Loucy (cell line): Measurements from ENCODE around the gene CYP2J2.

ENCODE experiments used
- H2AFZ ChIP-seq: fragments of 200-600 bp; sonication (generic); 2 replicates; pipeline ENCODE4 v1.6.0; 2016; ENCODE audit warnings: antibody characterized with exemption, mild to moderate bottlenecking, low read length, moderate library complexity
- H3F3A ChIP-seq: fragments of 200-600 bp; 2 replicates; pipeline ENCODE4 v1.6.0; 2016; ENCODE audit warnings: antibody characterized with exemption, low read depth, mild to moderate bottlenecking
- H3K27me3 ChIP-seq: fragments of 200-600 bp; sonication (generic); 2 replicates; pipeline ENCODE4 v1.6.1; 2014; ENCODE audit warnings: low read length, mild to moderate bottlenecking; ENCODE audit not compliant: insufficient read depth, poor library complexity, severe bottlenecking
- H3K36me3 ChIP-seq: fragments of 200-600 bp; sonication (generic); 2 replicates; pipeline ENCODE4 v1.6.1; 2016; ENCODE audit warnings: low read length; ENCODE audit not compliant: insufficient read depth
- H3K4me1 ChIP-seq: fragments of 200-600 bp; sonication (generic); 2 replicates; pipeline ENCODE4 v1.5.1; 2014; ENCODE audit warnings: low read length, mild to moderate bottlenecking; ENCODE audit not compliant: insufficient read depth, poor library complexity, severe bottlenecking
- H3K4me2 ChIP-seq: fragments of 200-600 bp; sonication (generic); 2 replicates; pipeline ENCODE4 v1.6.0; 2014; ENCODE audit warnings: antibody characterized with exemption, low read length, low read depth, mild to moderate bottlenecking; ENCODE audit not compliant: poor library complexity, severe bottlenecking
- H3K4me3 ChIP-seq: fragments of 200-600 bp; sonication (generic); 2 replicates; pipeline ENCODE4 v1.5.1; 2014; ENCODE audit warnings: low read length, mild to moderate bottlenecking, mixed read lengths; ENCODE audit not compliant: poor library complexity, severe bottlenecking
- H3K79me2 ChIP-seq: fragments of 200-600 bp; sonication (generic); 2 replicates; pipeline ENCODE4 v1.6.1; 2014; ENCODE audit warnings: low read length; ENCODE audit not compliant: insufficient read depth
- H3K9ac ChIP-seq: fragments of 200-600 bp; sonication (generic); 2 replicates; pipeline ENCODE4 v1.6.0; 2014; ENCODE audit warnings: mild to moderate bottlenecking, low read depth, low read length, moderate library complexity; ENCODE audit not compliant: poor library complexity, severe bottlenecking
- H3K9me2 ChIP-seq: fragments of 200-600 bp; sonication (generic); replicated peaks from 2 replicates; pipeline ENCODE4 v1.6.1; 2016; ENCODE audit warnings: low read depth, low read length, mixed read lengths
- H3K9me3 ChIP-seq: fragments of 200-600 bp; sonication (generic); 2 replicates; pipeline ENCODE4 v1.6.1; 2014; ENCODE audit warnings: mild to moderate bottlenecking, antibody characterized with exemption, low read length, low read depth; ENCODE audit not compliant: insufficient read depth
- H4K20me1 ChIP-seq: fragments of 200-600 bp; sonication (generic); 2 replicates; pipeline ENCODE4 v1.6.0; 2014; ENCODE audit warnings: antibody characterized with exemption, low read length, mild to moderate bottlenecking; ENCODE audit not compliant: insufficient read depth, poor library complexity, severe bottlenecking
- EZH2phosphoT487 ChIP-seq: fragments of 200-600 bp; IDR thresholded peaks from 2 replicates; pipeline ENCODE4 v1.6.1; 2018; ENCODE audit warnings: antibody characterized with exemption, mild to moderate bottlenecking, moderate library complexity, borderline replicate concordance
- TF ChIP-seq, protein P1 (sequence below): fragments of 200-600 bp; sonication (generic); conservative IDR thresholded peaks from 2 replicates; pipeline ENCODE4 v1.5.1; 2014; ENCODE audit warnings: mild to moderate bottlenecking, antibody characterized with exemption, low read length

CYP2J2 gene

DNA sequence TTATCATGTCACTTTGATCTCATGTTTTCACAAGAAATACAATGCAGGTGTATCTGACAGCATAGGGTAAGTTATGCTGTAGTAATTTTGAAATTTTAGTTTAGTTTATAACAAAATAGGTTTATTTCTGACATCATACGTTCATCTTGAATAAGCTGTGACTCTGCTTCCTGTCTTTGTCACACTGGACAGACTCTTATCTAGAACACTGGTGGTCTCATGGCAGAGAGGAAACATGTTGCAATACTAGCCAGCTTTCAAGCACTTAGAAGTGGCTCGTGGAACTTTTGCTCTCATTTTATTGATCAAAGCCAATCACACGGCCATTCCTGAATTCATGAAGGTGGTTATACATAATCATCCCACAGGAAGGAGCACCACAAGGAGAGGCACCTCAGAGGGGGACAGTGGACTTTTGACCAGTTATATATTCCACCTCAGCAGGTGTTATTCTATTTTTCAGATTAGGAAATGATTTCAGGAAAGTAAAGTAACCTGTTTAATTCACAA lies 46.5 kb downstream of the CYP2J2 start:
- TF ChIP-seq, protein P1, sequence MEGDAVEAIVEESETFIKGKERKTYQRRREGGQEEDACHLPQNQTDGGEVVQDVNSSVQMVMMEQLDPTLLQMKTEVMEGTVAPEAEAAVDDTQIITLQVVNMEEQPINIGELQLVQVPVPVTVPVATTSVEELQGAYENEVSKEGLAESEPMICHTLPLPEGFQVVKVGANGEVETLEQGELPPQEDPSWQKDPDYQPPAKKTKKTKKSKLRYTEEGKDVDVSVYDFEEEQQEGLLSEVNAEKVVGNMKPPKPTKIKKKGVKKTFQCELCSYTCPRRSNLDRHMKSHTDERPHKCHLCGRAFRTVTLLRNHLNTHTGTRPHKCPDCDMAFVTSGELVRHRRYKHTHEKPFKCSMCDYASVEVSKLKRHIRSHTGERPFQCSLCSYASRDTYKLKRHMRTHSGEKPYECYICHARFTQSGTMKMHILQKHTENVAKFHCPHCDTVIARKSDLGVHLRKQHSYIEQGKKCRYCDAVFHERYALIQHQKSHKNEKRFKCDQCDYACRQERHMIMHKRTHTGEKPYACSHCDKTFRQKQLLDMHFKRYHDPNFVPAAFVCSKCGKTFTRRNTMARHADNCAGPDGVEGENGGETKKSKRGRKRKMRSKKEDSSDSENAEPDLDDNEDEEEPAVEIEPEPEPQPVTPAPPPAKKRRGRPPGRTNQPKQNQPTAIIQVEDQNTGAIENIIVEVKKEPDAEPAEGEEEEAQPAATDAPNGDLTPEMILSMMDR, result no peak
- TF ChIP-seq EZH2phosphoT487, result no peak
- Histone ChIP-seq H3K4me1 (peaks cover 8% of the 10 kb centered on the region), H3F3A (no peaks in the 10 kb centered on the region), H3K79me2 (no peaks in the 10 kb centered on the region), H3K36me3 (no peaks in the 10 kb centered on the region), H3K9me2 (no peaks in the 10 kb centered on the region), H3K9ac (no peak overlapping the region), H3K27me3 (no peaks in the 10 kb centered on the region), H2AFZ (peak overlapping the region; percentile 75; the same call in 1 of the 2 replicates), H3K9me3 (no peaks in the 10 kb centered on the region), H3K4me3 (no peak overlapping the region), H3K4me2 (no peak overlapping the region), H4K20me1 (no peaks in the 10 kb centered on the region)

GRCh38 chr1:59879574-59879973 lies 47.0 kb downstream of the CYP2J2 start:
- peaks cover 8% of the 10 kb centered on the region for H3K4me1 ChIP-seq
- H2AFZ ChIP-seq, result peak overlapping the region; percentile 75; the same call in 1 of the 2 replicates
- H3K4me3 ChIP-seq, result no peak overlapping the region
- no peaks in the 10 kb centered on the region for H3K9me3 ChIP-seq
- no peak overlapping the region for H3K4me2 ChIP-seq
- H3K9me2 ChIP-seq, result no peaks in the 10 kb centered on the region
- no peaks in the 10 kb centered on the region for H3K79me2 ChIP-seq
- TF ChIP-seq, protein P1, result peak; percentile 73
- TF ChIP-seq EZH2phosphoT487, result no peak
- H3K27me3 ChIP-seq, result no peaks in the 10 kb centered on the region
- no peak overlapping the region for H3K9ac ChIP-seq
- no peaks in the 10 kb centered on the region for H3F3A ChIP-seq
- H4K20me1 ChIP-seq, result no peaks in the 10 kb centered on the region
- H3K36me3 ChIP-seq, result no peaks in the 10 kb centered on the region

GRCh38 chr1:59878370-59878769 lies 48.2 kb downstream of the CYP2J2 start:
- H3K9me3 ChIP-seq, result no peaks in the 10 kb centered on the region
- no peak overlapping the region for H2AFZ ChIP-seq
- H3K4me3 ChIP-seq, result no peak overlapping the region
- TF ChIP-seq EZH2phosphoT487, result no peak
- TF ChIP-seq, protein P1, result no peak
- no peaks in the 10 kb centered on the region for H3F3A ChIP-seq
- no peak overlapping the region for H3K4me2 ChIP-seq
- no peaks in the 10 kb centered on the region for H4K20me1 ChIP-seq
- no peaks in the 10 kb centered on the region for H3K36me3 ChIP-seq
- no peak overlapping the region for H3K9ac ChIP-seq
- peaks cover 8% of the 10 kb centered on the region for H3K4me1 ChIP-seq
- H3K27me3 ChIP-seq, result no peaks in the 10 kb centered on the region
- no peaks in the 10 kb centered on the region for H3K79me2 ChIP-seq
- no peaks in the 10 kb centered on the region for H3K9me2 ChIP-seq
